ENCODE data around the gene PTPRD. TPM values are rescaled to one million over a fixed set of nuclear protein-coding genes. Genes with fewer than 3 reads are reported as not detected.

PTPRD gene
- total RNA-seq, 1 experiment from 2014 or later: 70.1 TPM

GRCh38 chr9:8491563-8491962 is 2121.2 kb downstream of the PTPRD start:
- BruUV-seq (replicated peaks): no TSS peak
- no peaks in the 10 kb centered on the region for H3K4me1 Mint-ChIP-seq (ENCODE audit: low read depth, unreplicated experiment)
- no peak overlapping the region for H3K4me3 Mint-ChIP-seq (ENCODE audit: unreplicated experiment)
- CTCF ChIA-PET: no interaction called here
- no peaks in the 10 kb centered on the region for H3K27me3 Mint-ChIP-seq (ENCODE audit: insufficient read depth, unreplicated experiment)
- DNase-seq: no peak
- H3K36me3 ChIP-seq (ENCODE audit: control insufficient read depth, insufficient read depth, low read length): no peaks in the 10 kb centered on the region
- POLR2A ChIA-PET: no interaction called here
- intact Hi-C loops (cut with micrococcal nuclease; ENCODE audit: unreplicated experiment): no loop called here
- H3K4me1 ChIP-seq: no peaks in the 10 kb centered on the region
- H3K36me3 Mint-ChIP-seq (ENCODE audit: insufficient read depth, unreplicated experiment): peaks cover 7% of the 10 kb centered on the region
- H3K9me3 Mint-ChIP-seq (ENCODE audit: unreplicated experiment): no peaks in the 10 kb centered on the region
- H3K27ac Mint-ChIP-seq (ENCODE audit: unreplicated experiment): no peak overlapping the region
- TF ChIP-seq, protein P1, sequence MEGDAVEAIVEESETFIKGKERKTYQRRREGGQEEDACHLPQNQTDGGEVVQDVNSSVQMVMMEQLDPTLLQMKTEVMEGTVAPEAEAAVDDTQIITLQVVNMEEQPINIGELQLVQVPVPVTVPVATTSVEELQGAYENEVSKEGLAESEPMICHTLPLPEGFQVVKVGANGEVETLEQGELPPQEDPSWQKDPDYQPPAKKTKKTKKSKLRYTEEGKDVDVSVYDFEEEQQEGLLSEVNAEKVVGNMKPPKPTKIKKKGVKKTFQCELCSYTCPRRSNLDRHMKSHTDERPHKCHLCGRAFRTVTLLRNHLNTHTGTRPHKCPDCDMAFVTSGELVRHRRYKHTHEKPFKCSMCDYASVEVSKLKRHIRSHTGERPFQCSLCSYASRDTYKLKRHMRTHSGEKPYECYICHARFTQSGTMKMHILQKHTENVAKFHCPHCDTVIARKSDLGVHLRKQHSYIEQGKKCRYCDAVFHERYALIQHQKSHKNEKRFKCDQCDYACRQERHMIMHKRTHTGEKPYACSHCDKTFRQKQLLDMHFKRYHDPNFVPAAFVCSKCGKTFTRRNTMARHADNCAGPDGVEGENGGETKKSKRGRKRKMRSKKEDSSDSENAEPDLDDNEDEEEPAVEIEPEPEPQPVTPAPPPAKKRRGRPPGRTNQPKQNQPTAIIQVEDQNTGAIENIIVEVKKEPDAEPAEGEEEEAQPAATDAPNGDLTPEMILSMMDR (IDR thresholded peaks at IDR 0.05; ENCODE audit: insufficient read depth in 1 of 2, low read depth in 1 of 2, low read length in 1 of 2, severe bottlenecking in 1 of 2, unreplicated experiment in 1 of 2): no peak
- H3K27me3 ChIP-seq (replicated peaks; ENCODE audit: control insufficient read depth, insufficient read depth, low read length): no peaks in the 10 kb centered on the region
- H3K9me3 ChIP-seq: no peaks in the 10 kb centered on the region
- H3K4me3 ChIP-seq (ENCODE audit: low read depth, low read length): no peak overlapping the region

- no peak for DNase-seq
- no peaks in the 10 kb centered on the region for H3K4me1 ChIP-seq
- H3K27ac Mint-ChIP-seq (ENCODE audit: unreplicated experiment): no peak overlapping the region
- no peaks in the 10 kb centered on the region for H3K9me3 Mint-ChIP-seq (ENCODE audit: unreplicated experiment)
- no peaks in the 10 kb centered on the region for H3K27me3 ChIP-seq (replicated peaks; ENCODE audit: control insufficient read depth, insufficient read depth, low read length)
- H3K4me1 Mint-ChIP-seq (ENCODE audit: low read depth, unreplicated experiment): no peaks in the 10 kb centered on the region
- no peaks in the 10 kb centered on the region for H3K9me3 ChIP-seq
- no TSS peak for BruUV-seq (replicated peaks)
- intact Hi-C loops (cut with micrococcal nuclease; ENCODE audit: unreplicated experiment): no loop called here
- no peaks in the 10 kb centered on the region for H3K36me3 ChIP-seq (ENCODE audit: control insufficient read depth, insufficient read depth, low read length)
- H3K27me3 Mint-ChIP-seq (ENCODE audit: insufficient read depth, unreplicated experiment): no peaks in the 10 kb centered on the region
- TF ChIP-seq, protein P1 (IDR thresholded peaks at IDR 0.05; ENCODE audit: insufficient read depth in 1 of 2, low read depth in 1 of 2, low read length in 1 of 2, severe bottlenecking in 1 of 2, unreplicated experiment in 1 of 2): no peak
- CTCF ChIA-PET: no interaction called here
- POLR2A ChIA-PET: no interaction called here
- H3K4me3 Mint-ChIP-seq (ENCODE audit: unreplicated experiment): no peak overlapping the region
- H3K4me3 ChIP-seq (ENCODE audit: low read depth, low read length): no peak overlapping the region
- H3K36me3 Mint-ChIP-seq (ENCODE audit: insufficient read depth, unreplicated experiment): peaks cover 7% of the 10 kb centered on the region
Measured at GRCh38 chr9:8489835-8490234, 2123.0 kb downstream of the PTPRD start.

GRCh38 chr9:8486095-8486494 is 2126.7 kb downstream of the PTPRD start:
- intact Hi-C loops (cut with micrococcal nuclease; ENCODE audit: unreplicated experiment): loop anchor here (2.0 kb wide), 1 partner anchor 409 kb away; no protein-coding TSS in a partner anchor
- Mint-ChIP-seq H3K9me3 (ENCODE audit: unreplicated experiment) (peaks cover 10% of the 10 kb centered on the region), H3K27me3 (ENCODE audit: insufficient read depth, unreplicated experiment) (no peaks in the 10 kb centered on the region), H3K27ac (ENCODE audit: unreplicated experiment) (no peak overlapping the region), H3K4me3 (ENCODE audit: unreplicated experiment) (no peak overlapping the region), H3K4me1 (ENCODE audit: low read depth, unreplicated experiment) (no peaks in the 10 kb centered on the region), H3K36me3 (ENCODE audit: insufficient read depth, unreplicated experiment) (no peaks in the 10 kb centered on the region)
- Histone ChIP-seq H3K27me3 (replicated peaks; ENCODE audit: control insufficient read depth, insufficient read depth, low read length) (no peaks in the 10 kb centered on the region), H3K36me3 (ENCODE audit: control insufficient read depth, insufficient read depth, low read length) (no peaks in the 10 kb centered on the region), H3K9me3 (no peaks in the 10 kb centered on the region), H3K4me1 (no peaks in the 10 kb centered on the region), H3K4me3 (ENCODE audit: low read depth, low read length) (no peak overlapping the region)
- TF ChIP-seq, protein P1 (IDR thresholded peaks at IDR 0.05; ENCODE audit: insufficient read depth in 1 of 2, low read depth in 1 of 2, low read length in 1 of 2, severe bottlenecking in 1 of 2, unreplicated experiment in 1 of 2): no peak
- ChIA-PET POLR2A (no interaction called here), CTCF (no interaction called here)
- peak; percentile 33 to 36 for DNase-seq
- no TSS peak for BruUV-seq (replicated peaks)
